Kidney (tissue), 14 donors: ENCODE data around the gene HLA-DPB1. TPM values are rescaled to one million over a fixed set of nuclear protein-coding genes. Genes with fewer than 3 reads are reported as not detected.

Experiments used
- DNase-seq, 5 donors: peaks; one replicate each; pipeline ENCODE4 v3.0.0-alpha.2; 2013 to 2020
- FAIRE-seq: peaks from 2 replicates; lab custom pipeline; 2012; peaks lifted over from hg19 to GRCh38; lab: Jason Lieb, UNC
- H3K27ac ChIP-seq, 2 donors: one replicate each; pipeline ENCODE4 v1.7.0; 2013; ENCODE audit warnings: low read depth in 2 of 2, low read length in 2 of 2, inconsistent platforms in 1 of 2
- H3K27me3 ChIP-seq: one replicate; pipeline ENCODE4 v1.7.1; 2013; ENCODE audit warnings: low read length, inconsistent platforms; ENCODE audit not compliant: control insufficient read depth, insufficient read depth
- H3K36me3 ChIP-seq, 3 donors: one replicate each; pipeline versions ENCODE4 v1.7.0 to v1.7.1; 2013; ENCODE audit warnings: low read length in 3 of 3, control low read depth in 1 of 3, inconsistent platforms in 1 of 3; ENCODE audit not compliant: insufficient read depth in 3 of 3, control insufficient read depth in 2 of 3
- H3K4me1 ChIP-seq, 3 donors: one replicate each; pipeline versions ENCODE4 v1.7.0 to v1.7.1; 2013; ENCODE audit warnings: low read length in 3 of 3, inconsistent platforms in 1 of 3, low read depth in 1 of 3; ENCODE audit not compliant: control insufficient read depth in 2 of 3, insufficient read depth in 2 of 3
- H3K4me3 ChIP-seq, 3 donors: one replicate each; pipeline versions ENCODE4 v1.7.0 to v1.8.1; 2013; ENCODE audit warnings: low read length in 3 of 3, control low read depth in 1 of 3, inconsistent platforms in 1 of 3
- H3K9ac ChIP-seq, 3 donors: one replicate each; pipeline versions ENCODE4 v1.7.0 to v1.7.1; 2013; ENCODE audit warnings: low read length in 3 of 3, control low read depth in 1 of 3, inconsistent platforms in 1 of 3
- H3K9me3 ChIP-seq, 3 donors: one replicate each; pipeline versions ENCODE4 v1.7.0 to v1.7.1; 2013; ENCODE audit warnings: low read length in 3 of 3, control low read depth in 1 of 3, inconsistent platforms in 1 of 3; ENCODE audit not compliant: control insufficient read depth in 2 of 3, insufficient read depth in 1 of 3
- CTCF ChIP-seq: IDR thresholded peaks from 3 replicates; pipeline ENCODE4 v1.5.1; 2012; ENCODE audit warnings: mild to moderate bottlenecking, moderate library complexity, borderline replicate concordance; ENCODE audit not compliant: insufficient read depth; ENCODE audit errors: extremely low read depth
- intact Hi-C: fragments of 100-400 bp; cut with DNase I; formaldehyde crosslinking; loops from one replicate; pipeline ENCODE4 v1.11.1; 2022
- polyA plus RNA-seq: library from polyadenylated mRNA; stranded (reverse); fragments of 350-450 nt; fragmentation: Illumina TruSeq; extraction: RNeasy Lipid Tissue Mini Kit (QIAGEN cat#74804); gene quantifications from one replicate; pipeline ENCODE4 v1.2.3, GENCODE V29; 2014; ENCODE audit warnings: low read depth, low replicate concordance; ENCODE audit not compliant: insufficient read depth
- total RNA-seq: library from RNA; stranded (reverse); fragmentation: NEBNext Ultra II Directional; extraction: Animal tissue kit (Norgen Biotek cat#: 25700); gene quantifications from one replicate; pipeline ENCODE4 v1.2.1, GENCODE V29; 2021
- donor health status: control.
- donor health status: control.
- donor health status: control.
- donor health status: control.
- donor health status: control.
- donor health status: DM: yes; HTN: yes; CAD: no.
- donor health status: Normal renal cell carcinoma (clear cell type).

HLA-DPB1 gene
- total and polyA plus RNA-seq, 2 donors from 2014 or later = 141 to 181 TPM

DNA sequence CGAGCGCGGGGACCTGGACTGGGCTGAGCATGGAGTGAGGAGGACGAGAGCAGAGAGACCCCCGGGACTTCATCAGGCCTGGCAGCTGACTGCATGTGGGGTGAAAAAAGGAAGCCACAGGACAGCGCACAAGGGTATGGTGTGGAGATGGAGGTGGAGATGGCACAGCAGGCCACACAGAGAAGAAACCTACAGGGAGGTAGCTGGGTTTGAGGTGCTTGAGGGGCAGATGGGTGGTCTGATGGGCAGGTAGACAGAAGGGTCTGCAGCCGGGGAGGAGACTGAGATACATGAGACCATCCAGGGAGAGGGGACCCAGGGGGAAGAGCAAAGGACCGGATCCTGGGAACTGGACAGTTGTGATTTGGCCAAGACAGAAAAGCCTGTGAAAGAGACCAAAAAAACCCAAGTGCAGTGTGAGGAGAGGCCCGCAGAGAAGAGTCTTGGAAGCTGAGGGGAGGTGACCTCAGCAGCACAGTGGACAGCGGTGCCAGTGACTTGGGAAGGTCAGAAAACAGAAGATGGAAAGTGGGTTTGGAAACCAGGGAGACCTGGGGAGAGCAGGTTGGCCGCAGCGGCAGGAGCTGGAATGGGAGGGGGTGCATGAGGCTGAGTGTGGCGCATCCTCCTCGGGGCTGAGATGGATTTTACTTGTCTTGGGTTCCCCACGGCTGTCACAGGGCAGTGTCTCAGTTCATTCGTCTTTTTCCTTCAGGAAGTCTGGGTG lies 5.5 kb downstream of the HLA-DPB1 start:
- H3K4me1 ChIP-seq = peaks cover 0 to 4% (median 0%) of the 10 kb centered on the region in 3 donors
- peak overlapping the region in 1 of 3 donors; percentile 62 for H3K4me3 ChIP-seq
- intact Hi-C loops = loop anchor here (5.0 kb wide), 1 partner anchor 64 kb away; no protein-coding TSS in a partner anchor
- H3K9ac ChIP-seq = peak overlapping the region in 1 of 3 donors; percentile 14
- DNase-seq (no peak), FAIRE-seq (no peak)
- peak overlapping the region; percentile 59 to 80 for H3K27ac ChIP-seq
- no peaks in the 10 kb centered on the region for H3K9me3 ChIP-seq
- TF ChIP-seq CTCF = no peak
- H3K27me3 ChIP-seq = no peaks in the 10 kb centered on the region
- no peaks in the 10 kb centered on the region for H3K36me3 ChIP-seq

DNA sequence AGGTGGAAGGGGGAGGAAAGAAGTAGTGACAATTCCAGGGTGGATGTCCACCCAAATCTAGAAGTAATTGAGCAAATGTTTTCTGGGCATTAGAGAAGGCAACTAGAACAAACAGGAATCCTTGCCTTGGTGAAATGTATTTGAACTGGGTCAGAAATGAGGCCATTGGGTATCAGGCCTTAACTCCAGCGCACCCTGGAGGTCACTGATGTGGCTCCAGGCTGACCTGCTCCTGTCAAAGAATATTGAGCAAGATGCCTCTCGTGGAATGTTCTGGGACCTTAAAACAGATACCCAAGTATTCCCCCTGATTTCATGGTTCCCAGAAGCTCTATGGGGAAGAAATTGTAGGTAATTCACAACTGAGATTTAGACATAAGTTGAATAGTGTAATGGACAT lies 6.9 kb downstream of the HLA-DPB1 start:
- no peak overlapping the region for H3K27ac ChIP-seq
- no peak overlapping the region for H3K4me3 ChIP-seq
- DNase-seq (peak in 2 of 5 donors; percentile 17 to 78), FAIRE-seq (no peak)
- no peaks in the 10 kb centered on the region for H3K27me3 ChIP-seq
- peak; percentile 34 for TF ChIP-seq CTCF
- H3K4me1 ChIP-seq = peaks cover 0 to 4% (median 0%) of the 10 kb centered on the region in 3 donors
- no peaks in the 10 kb centered on the region for H3K9me3 ChIP-seq
- no peaks in the 10 kb centered on the region for H3K36me3 ChIP-seq
- no peak overlapping the region for H3K9ac ChIP-seq
- intact Hi-C loops = loop anchor here (5.0 kb wide), 1 partner anchor 65 kb away; no protein-coding TSS in a partner anchor

DNA sequence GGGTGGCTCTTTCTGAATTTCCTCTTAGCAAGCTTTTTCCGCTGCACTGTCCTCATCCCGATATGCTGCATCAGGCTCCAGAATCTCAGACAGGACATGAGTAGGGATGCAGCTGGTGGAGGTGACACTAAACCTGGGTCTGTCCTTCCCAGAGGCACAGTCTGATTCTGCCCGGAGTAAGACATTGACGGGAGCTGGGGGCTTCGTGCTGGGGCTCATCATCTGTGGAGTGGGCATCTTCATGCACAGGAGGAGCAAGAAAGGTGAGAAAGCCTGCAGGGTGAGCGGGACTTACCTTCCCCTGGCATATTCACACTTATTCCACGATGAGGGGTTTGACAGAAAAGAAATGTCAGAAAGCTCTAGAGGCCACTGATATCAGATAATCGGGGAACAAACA lies 9.8 kb downstream of the HLA-DPB1 start:
- FAIRE-seq (no peak), DNase-seq (no peak)
- no peak overlapping the region for H3K27ac ChIP-seq
- intact Hi-C loops = no loop called here
- TF ChIP-seq CTCF = no peak
- H3K9ac ChIP-seq = no peak overlapping the region
- H3K4me3 ChIP-seq = no peak overlapping the region
- no peaks in the 10 kb centered on the region for H3K9me3 ChIP-seq
- no peaks in the 10 kb centered on the region for H3K27me3 ChIP-seq
- no peaks in the 10 kb centered on the region for H3K36me3 ChIP-seq
- H3K4me1 ChIP-seq = no peaks in the 10 kb centered on the region
